ENCODE measurements around the gene STAT4.
"Not testable (repeated sequence)": the region's sequence is repeated elsewhere in the genome, so short reads cannot be mapped to it uniquely, and the experiment has no call there.

STAT4 gene

GRCh38 chr2:191010887-191011885, 139.6 kb downstream of the STAT4 start:
- no peak for DNase-seq

- DNase-seq = no peak
These were observed 141.0 kb downstream of the STAT4 start for GRCh38 chr2:191009541-191010374.

- no peak for DNase-seq
These were observed 142.5 kb downstream of the STAT4 start for GRCh38 chr2:191008286-191008685.

GRCh38 chr2:191006997-191007783, 143.6 kb downstream of the STAT4 start:
- no peak for DNase-seq

GRCh38 chr2:191006297-191006696, 144.5 kb downstream of the STAT4 start:
- no peak for DNase-seq

- DNase-seq = no peak
These were observed 147.1 kb downstream of the STAT4 start for GRCh38 chr2:191003405-191004309.

GRCh38 chr2:191001624-191002023, 149.2 kb downstream of the STAT4 start:
- DNase-seq = no peak

- no peak for DNase-seq
These were observed 149.8 kb downstream of the STAT4 start for GRCh38 chr2:191001032-191001431.

- no peak for DNase-seq
These were observed 150.7 kb downstream of the STAT4 start for GRCh38 chr2:190999949-191000665.

- DNase-seq = no peak
These were observed 151.7 kb downstream of the STAT4 start for GRCh38 chr2:190999058-190999457.

GRCh38 chr2:190997526-190998113, 153.2 kb downstream of the STAT4 start:
- no peak for DNase-seq

- no peak for DNase-seq
These were observed 153.8 kb downstream of the STAT4 start for GRCh38 chr2:190996947-190997346.

GRCh38 chr2:190996338-190996946, 154.4 kb downstream of the STAT4 start:
- no peak for DNase-seq

- DNase-seq = not testable (repeated sequence)
These were observed 155.5 kb downstream of the STAT4 start for GRCh38 chr2:190995315-190995714.

- DNase-seq = no peak
These were observed 156.6 kb downstream of the STAT4 start for GRCh38 chr2:190994148-190994547.

GRCh38 chr2:190993292-190993643, 157.5 kb downstream of the STAT4 start:
- DNase-seq = no peak

GRCh38 chr2:190990132-190990531, 160.7 kb downstream of the STAT4 start:
- no peak for DNase-seq

- no peak for DNase-seq
These were observed 161.9 kb downstream of the STAT4 start for GRCh38 chr2:190988910-190989309.

GRCh38 chr2:190987938-190988337, 162.9 kb downstream of the STAT4 start:
- DNase-seq = no peak

- no peak for DNase-seq
These were observed 163.7 kb downstream of the STAT4 start for GRCh38 chr2:190987116-190987515.

Measured in SIG-M5 (cell line).